ENCODE results near the gene CPNE1.

CPNE1 gene

GRCh38 chr20:35602851-35603495, 61.7 kb downstream of the CPNE1 start:
- no peak overlapping the region for H3K4me3 ChIP-seq (ENCODE audit: low read depth, low read length)
- TF ChIP-seq CTCF (IDR thresholded peaks at IDR 0.05; ENCODE audit: low read depth, low read length, missing control alignments) = no peak
- DNase-seq (ENCODE audit: low read depth) = no peak

GRCh38 chr20:35601990-35602389, 62.7 kb downstream of the CPNE1 start:
- peak overlapping the region; percentile 42 for H3K4me3 ChIP-seq (ENCODE audit: low read depth, low read length)
- no peak for TF ChIP-seq CTCF (IDR thresholded peaks at IDR 0.05; ENCODE audit: low read depth, low read length, missing control alignments)
- DNase-seq (ENCODE audit: low read depth) = no peak

- DNase-seq (ENCODE audit: low read depth) = no peak
- peak overlapping the region; percentile 42 for H3K4me3 ChIP-seq (ENCODE audit: low read depth, low read length)
- peak; percentile 43 for TF ChIP-seq CTCF (IDR thresholded peaks at IDR 0.05; ENCODE audit: low read depth, low read length, missing control alignments)
Measured at GRCh38 chr20:35600993-35601973, 63.4 kb downstream of the CPNE1 start.

- DNase-seq (ENCODE audit: low read depth) = no peak
- no peak for TF ChIP-seq CTCF (IDR thresholded peaks at IDR 0.05; ENCODE audit: low read depth, low read length, missing control alignments)
- no peak overlapping the region for H3K4me3 ChIP-seq (ENCODE audit: low read depth, low read length)
Measured at GRCh38 chr20:35600176-35600992, 64.3 kb downstream of the CPNE1 start.

- H3K4me3 ChIP-seq (ENCODE audit: low read depth, low read length) = no peak overlapping the region
- DNase-seq (ENCODE audit: low read depth) = no peak
- no peak for TF ChIP-seq CTCF (IDR thresholded peaks at IDR 0.05; ENCODE audit: low read depth, low read length, missing control alignments)
Measured at GRCh38 chr20:35599776-35600120, 65.0 kb downstream of the CPNE1 start.

GRCh38 chr20:35598899-35599775, 65.6 kb downstream of the CPNE1 start:
- DNase-seq (ENCODE audit: low read depth) = no peak
- no peak overlapping the region for H3K4me3 ChIP-seq (ENCODE audit: low read depth, low read length)
- no peak for TF ChIP-seq CTCF (IDR thresholded peaks at IDR 0.05; ENCODE audit: low read depth, low read length, missing control alignments)
